ENCODE data around the gene YEATS2. TPM values are rescaled to one million over a fixed set of nuclear protein-coding genes. Genes with fewer than 3 reads are reported as not detected.

Gene YEATS2
- total RNA-seq, 1 experiment from 2014 or later: 38.6 TPM

DNA sequence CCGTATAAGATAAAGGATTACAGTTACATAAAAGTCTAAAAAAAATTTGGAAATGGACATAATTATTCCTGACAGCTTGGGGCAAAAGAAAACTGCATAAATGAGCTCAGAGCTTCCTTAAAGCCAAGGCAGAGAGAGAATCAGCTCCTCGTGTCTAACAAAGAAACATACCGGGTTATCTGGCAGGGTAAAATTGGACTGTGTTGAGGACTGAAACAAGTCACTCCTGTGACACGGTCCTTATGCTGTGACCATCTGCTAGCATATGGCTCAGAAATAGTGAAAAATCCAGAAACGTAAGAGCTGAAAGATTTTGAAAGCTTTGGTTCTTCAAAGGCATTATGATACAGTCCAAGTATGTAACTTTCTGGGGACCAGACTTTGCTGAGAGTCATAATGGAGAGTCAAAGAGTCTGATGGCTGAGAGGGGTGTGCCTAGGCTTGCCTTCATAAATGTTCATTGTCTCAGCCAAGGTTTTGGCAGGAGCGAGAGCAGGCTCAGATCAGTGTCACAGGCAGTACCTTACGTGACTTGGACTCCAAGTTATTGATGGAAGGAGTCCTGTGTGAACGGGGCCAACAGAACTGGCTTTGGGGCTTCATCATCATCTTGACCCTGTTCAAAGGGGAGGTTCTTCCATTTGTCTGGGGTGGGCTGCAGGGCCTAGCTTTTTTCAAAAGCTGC is 115.3 kb downstream of the YEATS2 start:
- H3K9me2 ChIP-seq (ENCODE audit: insufficient read depth): no peaks in the 10 kb centered on the region
- no peak for ATAC-seq
- ChIA-PET POLR2A (no interaction called here), RAD21 (ENCODE audit: low non-redundant PET in 1 of 2, low total read pairs in 2 of 2, uncharacterized antibody in 2 of 2, unreplicated experiment in 2 of 2) (no interaction called here), CTCF (no interaction called here)
- no peaks in the 10 kb centered on the region for H3K4me1 ChIP-seq (ENCODE audit: control insufficient read depth in 1 of 2, insufficient read depth in 2 of 2, low read length in 2 of 2)
- H2AFZ ChIP-seq (ENCODE audit: low read depth, low read length, poor library complexity, severe bottlenecking): no peak overlapping the region
- no peak overlapping the region for H3K4me3 ChIP-seq (replicated peaks in 1 of 2; ENCODE audit: low read depth in 1 of 2, low read length in 2 of 2)
- H3K27me3 ChIP-seq (ENCODE audit: insufficient read depth, low read length): no peaks in the 10 kb centered on the region
- no peak overlapping the region for H3K27ac ChIP-seq (ENCODE audit: low read depth, low read length)
- no peak for DNase-seq (ENCODE audit: low read depth, low spot score)
- H4K20me1 ChIP-seq (ENCODE audit: insufficient read depth): no peaks in the 10 kb centered on the region
- H3K9ac ChIP-seq (ENCODE audit: low read length): no peak overlapping the region
- intact Hi-C loops (cut with micrococcal nuclease): no loop called here
- TF ChIP-seq, protein P1, sequence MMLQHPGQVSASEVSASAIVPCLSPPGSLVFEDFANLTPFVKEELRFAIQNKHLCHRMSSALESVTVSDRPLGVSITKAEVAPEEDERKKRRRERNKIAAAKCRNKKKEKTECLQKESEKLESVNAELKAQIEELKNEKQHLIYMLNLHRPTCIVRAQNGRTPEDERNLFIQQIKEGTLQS (IDR thresholded peaks at IDR 0.05): no peak
- TF ChIP-seq, protein P2, sequence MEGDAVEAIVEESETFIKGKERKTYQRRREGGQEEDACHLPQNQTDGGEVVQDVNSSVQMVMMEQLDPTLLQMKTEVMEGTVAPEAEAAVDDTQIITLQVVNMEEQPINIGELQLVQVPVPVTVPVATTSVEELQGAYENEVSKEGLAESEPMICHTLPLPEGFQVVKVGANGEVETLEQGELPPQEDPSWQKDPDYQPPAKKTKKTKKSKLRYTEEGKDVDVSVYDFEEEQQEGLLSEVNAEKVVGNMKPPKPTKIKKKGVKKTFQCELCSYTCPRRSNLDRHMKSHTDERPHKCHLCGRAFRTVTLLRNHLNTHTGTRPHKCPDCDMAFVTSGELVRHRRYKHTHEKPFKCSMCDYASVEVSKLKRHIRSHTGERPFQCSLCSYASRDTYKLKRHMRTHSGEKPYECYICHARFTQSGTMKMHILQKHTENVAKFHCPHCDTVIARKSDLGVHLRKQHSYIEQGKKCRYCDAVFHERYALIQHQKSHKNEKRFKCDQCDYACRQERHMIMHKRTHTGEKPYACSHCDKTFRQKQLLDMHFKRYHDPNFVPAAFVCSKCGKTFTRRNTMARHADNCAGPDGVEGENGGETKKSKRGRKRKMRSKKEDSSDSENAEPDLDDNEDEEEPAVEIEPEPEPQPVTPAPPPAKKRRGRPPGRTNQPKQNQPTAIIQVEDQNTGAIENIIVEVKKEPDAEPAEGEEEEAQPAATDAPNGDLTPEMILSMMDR (IDR thresholded peaks at IDR 0.05 in 2 of 3, conservative IDR thresholded peaks at IDR 0.05 in 1 of 3; ENCODE audit: borderline replicate concordance in 1 of 3, insufficient read depth in 1 of 3, low read depth in 2 of 3, low read length in 2 of 3): no peak
- TF ChIP-seq POLR2AphosphoS5 (IDR thresholded peaks at IDR 0.05; ENCODE audit: low read depth, low read length): peak; percentile 21
- TF ChIP-seq EGR1 (IDR thresholded peaks at IDR 0.05; ENCODE audit: low read depth): no peak
- no peak for TF ChIP-seq POLR2A (IDR thresholded peaks at IDR 0.05; ENCODE audit: borderline replicate concordance, extremely low read depth, insufficient read depth, insufficient read length)
- no peaks in the 10 kb centered on the region for H3K9me3 ChIP-seq (ENCODE audit: control insufficient read depth in 1 of 2, insufficient read depth in 1 of 2, low read depth in 1 of 2, low read length in 2 of 2)
- H3K4me2 ChIP-seq (ENCODE audit: low read length): no peak overlapping the region
- no TSS peak for BruUV-seq (replicated peaks)
- no peaks in the 10 kb centered on the region for H3K79me2 ChIP-seq (ENCODE audit: insufficient read depth, low read length)
- peaks cover 14 to 16% of the 10 kb centered on the region in 2 experiments for H3K36me3 ChIP-seq (ENCODE audit: control insufficient read depth in 1 of 2, insufficient read depth in 2 of 2, low read length in 2 of 2)

DNA sequence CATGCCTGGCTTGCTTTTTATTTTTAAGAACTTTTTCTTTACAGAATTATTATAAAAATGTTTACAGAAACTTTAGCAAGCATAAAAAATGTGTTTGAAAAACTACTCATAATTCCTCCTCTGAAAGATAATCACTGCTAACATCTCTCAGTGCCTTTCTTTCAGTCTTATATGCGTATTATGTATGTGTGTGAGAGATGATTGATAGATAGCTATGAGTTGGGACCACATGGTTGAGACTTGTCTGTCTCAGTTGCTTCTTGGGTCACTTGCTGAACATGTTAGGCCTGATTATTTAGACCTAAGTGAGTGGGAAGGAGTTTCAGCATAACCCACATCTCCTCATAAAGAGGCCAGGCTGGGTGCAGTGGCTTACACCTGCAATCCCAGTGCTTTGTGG is 116.6 kb downstream of the YEATS2 start:
- no peak for DNase-seq (ENCODE audit: low read depth, low spot score)
- POLR2A ChIA-PET: no interaction called here
- TF ChIP-seq SP1 (IDR thresholded peaks at IDR 0.05; ENCODE audit: low read depth) (no peak), SRF (IDR thresholded peaks at IDR 0.05; ENCODE audit: low read depth) (no peak), POLR2AphosphoS5 (IDR thresholded peaks at IDR 0.05; ENCODE audit: low read depth, low read length) (no peak), YY1 (IDR thresholded peaks at IDR 0.05; ENCODE audit: extremely low read depth, insufficient replicate concordance, low read depth, low read length) (no peak), POLR2A (IDR thresholded peaks at IDR 0.05; ENCODE audit: borderline replicate concordance, extremely low read depth, insufficient read depth, insufficient read length) (no peak), EZH2 (IDR thresholded peaks at IDR 0.05) (no peak), CEBPB (IDR thresholded peaks at IDR 0.05; ENCODE audit: low read depth) (no peak), ZNF274 (IDR thresholded peaks at IDR 0.05; ENCODE audit: low read depth, low read length) (no peak), CBX3 (IDR thresholded peaks at IDR 0.05; ENCODE audit: low read depth) (no peak)
- TF ChIP-seq, protein P2 (IDR thresholded peaks at IDR 0.05 in 2 of 3, conservative IDR thresholded peaks at IDR 0.05 in 1 of 3; ENCODE audit: borderline replicate concordance in 1 of 3, insufficient read depth in 1 of 3, low read depth in 2 of 3, low read length in 2 of 3): no peak

More for the DNA sequence above, 116.6 kb downstream of the YEATS2 start:
- Histone ChIP-seq H3K9me2 (ENCODE audit: insufficient read depth) (no peaks in the 10 kb centered on the region), H3K79me2 (ENCODE audit: insufficient read depth, low read length) (no peaks in the 10 kb centered on the region), H4K20me1 (ENCODE audit: insufficient read depth) (no peaks in the 10 kb centered on the region), H3K36me3 (ENCODE audit: control insufficient read depth in 1 of 2, insufficient read depth in 2 of 2, low read length in 2 of 2) (peaks cover 9 to 10% of the 10 kb centered on the region in 2 experiments; a peak in 3 of 4 replicates), H3K4me1 (ENCODE audit: control insufficient read depth in 1 of 2, insufficient read depth in 2 of 2, low read length in 2 of 2) (no peaks in the 10 kb centered on the region), H3K4me3 (replicated peaks in 1 of 2; ENCODE audit: low read depth in 1 of 2, low read length in 2 of 2) (no peak overlapping the region), H3K9ac (ENCODE audit: low read length) (no peak overlapping the region), H3K9me3 (ENCODE audit: control insufficient read depth in 1 of 2, insufficient read depth in 1 of 2, low read depth in 1 of 2, low read length in 2 of 2) (no peaks in the 10 kb centered on the region), H3K27me3 (ENCODE audit: insufficient read depth, low read length) (no peaks in the 10 kb centered on the region), H2AFZ (ENCODE audit: low read depth, low read length, poor library complexity, severe bottlenecking) (no peak overlapping the region), H3K27ac (ENCODE audit: low read depth, low read length) (no peak overlapping the region), H3K4me2 (ENCODE audit: low read length) (no peak overlapping the region)
- BruUV-seq (replicated peaks): no TSS peak
- intact Hi-C loops (cut with micrococcal nuclease): no loop called here
- ChIA-PET CTCF (no interaction called here), RAD21 (ENCODE audit: low non-redundant PET in 1 of 2, low total read pairs in 2 of 2, uncharacterized antibody in 2 of 2, unreplicated experiment in 2 of 2) (no interaction called here)
- ATAC-seq: no peak

Data from HCT116 (cell line).